ENCODE data around the gene HOMER1. TPM values are rescaled to one million over a fixed set of nuclear protein-coding genes. Genes with fewer than 3 reads are reported as not detected.

The HOMER1 gene
- total RNA-seq, 1 donor from 2014 or later = 9.6 TPM

DNA sequence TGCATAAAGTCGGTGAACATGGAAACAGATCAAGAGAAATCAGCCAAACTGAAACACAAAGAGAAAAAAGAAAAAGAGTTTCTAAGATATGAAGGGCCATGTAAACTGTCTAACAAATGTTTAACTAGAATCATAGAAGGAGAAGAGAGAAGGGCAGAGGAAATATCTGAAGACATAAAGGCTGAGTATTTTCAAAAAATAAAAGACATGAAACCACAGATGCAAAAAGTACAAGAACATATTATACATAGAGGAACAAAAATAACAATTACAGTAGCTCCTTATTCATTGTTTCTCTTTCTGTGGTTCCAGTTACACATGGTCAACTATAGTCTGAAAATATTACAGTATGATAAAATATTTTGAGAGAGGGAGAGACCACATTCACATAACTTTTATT is 106.3 kb downstream of the HOMER1 start:
- H3K36me3 ChIP-seq (ENCODE audit: control insufficient read depth, insufficient read depth, low read length) = no peaks in the 10 kb centered on the region
- TF ChIP-seq, protein P1, sequence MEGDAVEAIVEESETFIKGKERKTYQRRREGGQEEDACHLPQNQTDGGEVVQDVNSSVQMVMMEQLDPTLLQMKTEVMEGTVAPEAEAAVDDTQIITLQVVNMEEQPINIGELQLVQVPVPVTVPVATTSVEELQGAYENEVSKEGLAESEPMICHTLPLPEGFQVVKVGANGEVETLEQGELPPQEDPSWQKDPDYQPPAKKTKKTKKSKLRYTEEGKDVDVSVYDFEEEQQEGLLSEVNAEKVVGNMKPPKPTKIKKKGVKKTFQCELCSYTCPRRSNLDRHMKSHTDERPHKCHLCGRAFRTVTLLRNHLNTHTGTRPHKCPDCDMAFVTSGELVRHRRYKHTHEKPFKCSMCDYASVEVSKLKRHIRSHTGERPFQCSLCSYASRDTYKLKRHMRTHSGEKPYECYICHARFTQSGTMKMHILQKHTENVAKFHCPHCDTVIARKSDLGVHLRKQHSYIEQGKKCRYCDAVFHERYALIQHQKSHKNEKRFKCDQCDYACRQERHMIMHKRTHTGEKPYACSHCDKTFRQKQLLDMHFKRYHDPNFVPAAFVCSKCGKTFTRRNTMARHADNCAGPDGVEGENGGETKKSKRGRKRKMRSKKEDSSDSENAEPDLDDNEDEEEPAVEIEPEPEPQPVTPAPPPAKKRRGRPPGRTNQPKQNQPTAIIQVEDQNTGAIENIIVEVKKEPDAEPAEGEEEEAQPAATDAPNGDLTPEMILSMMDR (IDR thresholded peaks at IDR 0.05; ENCODE audit: insufficient read depth, low read length, poor library complexity, severe bottlenecking) = no peak

DNA sequence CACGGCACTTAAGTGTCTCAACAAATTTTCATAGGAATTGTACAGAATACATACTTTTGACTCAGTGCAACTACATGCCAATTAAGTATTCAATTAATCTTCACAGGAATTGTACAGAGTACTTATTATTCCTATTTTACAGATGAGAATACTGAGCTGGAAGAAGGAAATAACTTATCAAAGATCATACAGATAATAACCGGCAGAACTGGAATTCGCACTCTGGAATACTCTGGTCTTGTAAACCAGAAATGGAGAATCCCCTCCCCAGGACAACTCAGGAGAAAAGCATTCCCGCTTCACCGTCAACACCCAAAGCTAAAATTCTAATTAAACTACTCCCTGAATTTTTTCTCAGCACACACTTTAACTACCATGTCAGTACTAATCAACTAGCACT is 112.7 kb downstream of the HOMER1 start:
- no peak for DNase-seq (ENCODE audit: low read depth)
- no peak overlapping the region for H3K4me3 ChIP-seq (ENCODE audit: low read depth, low read length)
- no peaks in the 10 kb centered on the region for H3K27me3 ChIP-seq (ENCODE audit: control insufficient read depth, insufficient read depth, low read length)
- TF ChIP-seq, protein P1 (IDR thresholded peaks at IDR 0.05; ENCODE audit: insufficient read depth, low read length, poor library complexity, severe bottlenecking) = no peak
- no peaks in the 10 kb centered on the region for H3K36me3 ChIP-seq (ENCODE audit: control insufficient read depth, insufficient read depth, low read length)

More for the DNA sequence above, 106.3 kb downstream of the HOMER1 start:
- no peak for DNase-seq (ENCODE audit: low read depth)
- Histone ChIP-seq H3K27me3 (ENCODE audit: control insufficient read depth, insufficient read depth, low read length) (no peaks in the 10 kb centered on the region), H3K4me3 (ENCODE audit: low read depth, low read length) (no peak overlapping the region)

DNA sequence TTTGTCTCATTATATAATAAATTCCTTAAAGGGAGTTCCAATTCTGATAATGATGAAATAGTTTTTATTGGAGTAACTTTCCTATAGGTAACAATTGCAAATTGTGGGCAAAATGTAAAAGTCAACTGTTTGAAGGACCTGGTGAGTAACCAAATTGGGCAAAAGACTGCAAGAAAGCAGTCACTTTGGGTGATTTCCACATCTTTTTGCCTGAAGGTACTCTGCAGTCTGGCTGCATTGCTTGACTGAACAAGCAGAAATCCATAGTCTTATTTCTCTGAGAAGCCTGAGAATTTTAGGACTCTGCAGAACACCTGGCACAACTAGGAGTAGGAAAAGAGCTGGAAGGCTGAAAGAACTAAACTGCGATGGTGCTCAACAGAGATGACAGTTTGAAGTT is 114.9 kb downstream of the HOMER1 start:
- Histone ChIP-seq H3K27me3 (ENCODE audit: control insufficient read depth, insufficient read depth, low read length) (no peaks in the 10 kb centered on the region), H3K36me3 (ENCODE audit: control insufficient read depth, insufficient read depth, low read length) (no peaks in the 10 kb centered on the region), H3K4me3 (ENCODE audit: low read depth, low read length) (no peak overlapping the region)
- TF ChIP-seq, protein P1 (IDR thresholded peaks at IDR 0.05; ENCODE audit: insufficient read depth, low read length, poor library complexity, severe bottlenecking) = no peak
- no peak for DNase-seq (ENCODE audit: low read depth)

DNA sequence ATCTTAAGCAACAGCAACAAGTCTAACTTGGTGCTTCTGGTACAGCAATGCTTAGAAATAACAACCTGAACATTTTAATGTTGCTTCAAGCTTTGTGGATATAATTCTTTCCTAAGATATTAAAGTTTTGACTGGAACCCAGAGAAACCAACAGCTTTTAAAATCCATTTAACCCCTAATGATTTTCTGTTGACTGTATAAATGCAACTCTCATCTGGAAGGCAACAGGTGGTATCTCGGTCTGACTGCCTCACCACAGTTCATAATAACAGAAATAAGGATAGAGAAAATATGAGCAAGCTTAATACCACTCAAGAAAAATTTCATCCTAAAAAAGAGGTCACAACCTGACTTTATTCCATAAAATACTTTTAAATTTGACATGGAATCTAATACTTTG is 116.9 kb downstream of the HOMER1 start:
- H3K4me3 ChIP-seq (ENCODE audit: low read depth, low read length) = no peak overlapping the region
- TF ChIP-seq, protein P1 (IDR thresholded peaks at IDR 0.05; ENCODE audit: insufficient read depth, low read length, poor library complexity, severe bottlenecking) = no peak
- H3K36me3 ChIP-seq (ENCODE audit: control insufficient read depth, insufficient read depth, low read length) = no peaks in the 10 kb centered on the region
- no peaks in the 10 kb centered on the region for H3K27me3 ChIP-seq (ENCODE audit: control insufficient read depth, insufficient read depth, low read length)
- no peak for DNase-seq (ENCODE audit: low read depth)

DNA sequence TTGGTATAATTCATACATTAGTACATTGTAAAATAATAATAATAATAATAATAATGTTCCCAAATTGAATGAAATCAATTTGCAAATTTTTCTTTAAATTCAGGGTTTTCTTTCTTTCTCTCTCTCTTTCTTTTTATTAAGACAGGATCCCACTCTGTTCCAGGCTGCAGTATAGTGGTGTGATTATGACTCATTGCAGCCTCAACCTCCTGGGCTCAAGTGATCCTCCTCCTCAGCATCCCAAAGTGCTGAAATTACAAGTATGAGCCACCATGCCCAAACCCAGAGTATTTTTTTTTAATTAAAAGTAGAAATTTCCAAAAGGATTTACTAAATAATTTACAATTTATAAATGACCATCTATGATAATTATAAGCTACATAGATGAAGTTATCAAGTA is 117.7 kb downstream of the HOMER1 start:
- Histone ChIP-seq H3K4me3 (ENCODE audit: low read depth, low read length) (no peak overlapping the region), H3K27me3 (ENCODE audit: control insufficient read depth, insufficient read depth, low read length) (no peaks in the 10 kb centered on the region), H3K36me3 (ENCODE audit: control insufficient read depth, insufficient read depth, low read length) (no peaks in the 10 kb centered on the region)
- TF ChIP-seq, protein P1 (IDR thresholded peaks at IDR 0.05; ENCODE audit: insufficient read depth, low read length, poor library complexity, severe bottlenecking) = no peak
- DNase-seq (ENCODE audit: low read depth) = no peak

DNA sequence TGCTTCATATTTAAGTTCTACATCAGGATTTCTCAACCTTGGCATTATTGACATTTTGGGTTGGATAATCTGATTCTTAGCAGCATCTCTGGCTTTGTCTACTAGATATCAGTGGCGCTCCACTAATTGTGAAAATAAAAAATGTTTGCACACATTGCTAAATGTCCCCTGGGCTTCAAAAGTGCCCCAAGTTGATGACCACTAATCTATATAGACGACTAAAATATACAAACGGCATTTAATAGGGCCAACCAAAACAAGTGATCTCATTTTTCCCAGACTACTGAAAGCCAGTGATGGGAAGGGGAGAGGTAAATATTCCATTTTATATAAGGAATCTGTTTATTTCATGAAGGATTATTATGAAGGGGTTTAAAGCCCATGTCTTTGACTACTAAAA is 118.6 kb downstream of the HOMER1 start:
- TF ChIP-seq, protein P1 (IDR thresholded peaks at IDR 0.05; ENCODE audit: insufficient read depth, low read length, poor library complexity, severe bottlenecking) = no peak
- DNase-seq (ENCODE audit: low read depth) = no peak
- H3K4me3 ChIP-seq (ENCODE audit: low read depth, low read length) = no peak overlapping the region

More for the DNA sequence above, 118.6 kb downstream of the HOMER1 start:
- Histone ChIP-seq H3K27me3 (ENCODE audit: control insufficient read depth, insufficient read depth, low read length) (no peaks in the 10 kb centered on the region), H3K36me3 (ENCODE audit: control insufficient read depth, insufficient read depth, low read length) (no peaks in the 10 kb centered on the region)
